ENCODE results near the gene ARHGEF9. TPM values are rescaled to one million over a fixed set of nuclear protein-coding genes. Genes with fewer than 3 reads are reported as not detected.
"Not testable (repeated sequence)": the region's sequence is repeated elsewhere in the genome, so short reads cannot be mapped to it uniquely, and the experiment has no call there.

ARHGEF9 gene
- total and polyA plus RNA-seq, 2 donors (not counting 1 experiment from before 2014, with no cell fraction given) = 11.5 to 18.5 TPM

DNA sequence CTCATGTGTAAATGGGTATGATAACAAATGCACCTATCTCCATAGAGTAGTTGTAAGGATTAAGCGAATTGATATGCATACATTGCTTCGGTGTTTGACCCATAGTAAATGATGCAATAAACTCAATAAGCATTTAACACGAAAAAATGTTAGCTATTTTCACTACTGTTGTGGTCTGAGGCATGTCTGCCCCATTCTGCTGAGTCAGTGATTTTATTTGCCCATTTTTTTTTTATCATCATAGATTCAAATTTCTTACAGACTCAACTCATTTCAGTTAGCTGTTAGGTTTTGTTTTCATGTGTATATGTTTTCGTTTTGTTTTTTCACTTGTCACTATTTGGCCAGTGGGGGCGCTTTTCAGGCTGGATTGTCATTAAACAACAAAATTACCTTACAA lies 27.8 kb upstream of the ARHGEF9 start:
- Histone ChIP-seq H3K9ac (ENCODE audit: insufficient read depth, low read length) (no peak overlapping the region), H3K79me2 (ENCODE audit: control insufficient read depth, insufficient read depth, low read length) (no peaks in the 10 kb centered on the region), H3K4me1 (ENCODE audit: control insufficient read depth, extremely low read depth, insufficient read depth, low read length) (no peaks in the 10 kb centered on the region), H3K36me3 (ENCODE audit: control insufficient read depth, insufficient read depth, low read length) (no peaks in the 10 kb centered on the region), H3K4me3 (replicated peaks in 1 of 4; ENCODE audit: control extremely low read depth in 1 of 4, insufficient read depth in 1 of 4, low read depth in 3 of 4, low read length in 4 of 4) (no peak overlapping the region), H3K27ac (ENCODE audit: insufficient read depth, low read length) (no peak overlapping the region), H3K27me3 (ENCODE audit: control insufficient read depth, insufficient read depth, low read length) (no peaks in the 10 kb centered on the region), H3K4me2 (ENCODE audit: extremely low read depth, insufficient read depth, low read length) (no peak overlapping the region), H2AFZ (ENCODE audit: low read length) (no peak overlapping the region), H3K9me3 (ENCODE audit: control insufficient read depth, insufficient read depth, low read depth, low read length) (no peaks in the 10 kb centered on the region), H4K20me1 (ENCODE audit: control insufficient read depth, extremely low read depth, insufficient read depth, low read length) (no peaks in the 10 kb centered on the region)
- DNase-seq (ENCODE audit: low read depth in 2 of 2) = no peak
- TF ChIP-seq, protein P1, sequence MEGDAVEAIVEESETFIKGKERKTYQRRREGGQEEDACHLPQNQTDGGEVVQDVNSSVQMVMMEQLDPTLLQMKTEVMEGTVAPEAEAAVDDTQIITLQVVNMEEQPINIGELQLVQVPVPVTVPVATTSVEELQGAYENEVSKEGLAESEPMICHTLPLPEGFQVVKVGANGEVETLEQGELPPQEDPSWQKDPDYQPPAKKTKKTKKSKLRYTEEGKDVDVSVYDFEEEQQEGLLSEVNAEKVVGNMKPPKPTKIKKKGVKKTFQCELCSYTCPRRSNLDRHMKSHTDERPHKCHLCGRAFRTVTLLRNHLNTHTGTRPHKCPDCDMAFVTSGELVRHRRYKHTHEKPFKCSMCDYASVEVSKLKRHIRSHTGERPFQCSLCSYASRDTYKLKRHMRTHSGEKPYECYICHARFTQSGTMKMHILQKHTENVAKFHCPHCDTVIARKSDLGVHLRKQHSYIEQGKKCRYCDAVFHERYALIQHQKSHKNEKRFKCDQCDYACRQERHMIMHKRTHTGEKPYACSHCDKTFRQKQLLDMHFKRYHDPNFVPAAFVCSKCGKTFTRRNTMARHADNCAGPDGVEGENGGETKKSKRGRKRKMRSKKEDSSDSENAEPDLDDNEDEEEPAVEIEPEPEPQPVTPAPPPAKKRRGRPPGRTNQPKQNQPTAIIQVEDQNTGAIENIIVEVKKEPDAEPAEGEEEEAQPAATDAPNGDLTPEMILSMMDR (conservative IDR thresholded peaks at IDR 0.05 in 1 of 2, IDR thresholded peaks at IDR 0.05 in 1 of 2; ENCODE audit: low read depth in 1 of 2, low read length in 2 of 2) = no peak
- TF ChIP-seq EZH2 (IDR thresholded peaks at IDR 0.05; ENCODE audit: low read length, missing control alignments) = no peak

DNA sequence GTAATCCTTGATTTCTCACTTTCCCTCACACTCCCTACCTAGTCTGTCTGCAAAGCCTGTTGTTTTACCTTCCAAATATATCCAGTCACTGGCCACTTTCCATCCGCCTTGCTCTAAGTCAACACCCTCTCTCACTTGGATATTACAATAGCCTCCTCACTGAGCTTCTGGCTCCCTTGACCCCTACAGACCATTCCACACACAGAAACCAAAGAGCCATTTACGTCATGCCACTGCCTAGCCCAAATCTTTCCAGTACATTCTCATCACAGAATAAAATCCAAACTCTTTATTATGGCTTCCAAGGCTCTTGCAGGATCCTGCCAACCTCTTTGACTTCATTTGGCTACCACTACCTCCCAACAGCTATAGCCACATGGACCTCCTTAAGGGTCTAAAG lies 25.7 kb upstream of the ARHGEF9 start:
- H3K36me3 ChIP-seq (ENCODE audit: control insufficient read depth, insufficient read depth, low read length) = no peaks in the 10 kb centered on the region
- no peak overlapping the region for H3K9ac ChIP-seq (ENCODE audit: insufficient read depth, low read length)
- H3K9me3 ChIP-seq (ENCODE audit: control insufficient read depth, insufficient read depth, low read depth, low read length) = no peaks in the 10 kb centered on the region
- H2AFZ ChIP-seq (ENCODE audit: low read length) = no peak overlapping the region
- no peaks in the 10 kb centered on the region for H3K79me2 ChIP-seq (ENCODE audit: control insufficient read depth, insufficient read depth, low read length)
- DNase-seq (ENCODE audit: low read depth in 2 of 2) = no peak
- TF ChIP-seq EZH2 (IDR thresholded peaks at IDR 0.05; ENCODE audit: low read length, missing control alignments) = no peak
- TF ChIP-seq, protein P1 (conservative IDR thresholded peaks at IDR 0.05 in 1 of 2, IDR thresholded peaks at IDR 0.05 in 1 of 2; ENCODE audit: low read depth in 1 of 2, low read length in 2 of 2) = no peak
- H3K27ac ChIP-seq (ENCODE audit: insufficient read depth, low read length) = no peak overlapping the region
- H4K20me1 ChIP-seq (ENCODE audit: control insufficient read depth, extremely low read depth, insufficient read depth, low read length) = no peaks in the 10 kb centered on the region
- H3K27me3 ChIP-seq (ENCODE audit: control insufficient read depth, insufficient read depth, low read length) = no peaks in the 10 kb centered on the region
- H3K4me2 ChIP-seq (ENCODE audit: extremely low read depth, insufficient read depth, low read length) = no peak overlapping the region
- no peak overlapping the region for H3K4me3 ChIP-seq (replicated peaks in 1 of 4; ENCODE audit: control extremely low read depth in 1 of 4, insufficient read depth in 1 of 4, low read depth in 3 of 4, low read length in 4 of 4)
- H3K4me1 ChIP-seq (ENCODE audit: control insufficient read depth, extremely low read depth, insufficient read depth, low read length) = no peaks in the 10 kb centered on the region

GRCh38 chrX:63809173-63809572 lies 24.2 kb upstream of the ARHGEF9 start:
- no peak overlapping the region for H3K4me3 ChIP-seq (replicated peaks in 1 of 4; ENCODE audit: control extremely low read depth in 1 of 4, insufficient read depth in 1 of 4, low read depth in 3 of 4, low read length in 4 of 4)
- H2AFZ ChIP-seq (ENCODE audit: low read length) = no peak overlapping the region
- no peaks in the 10 kb centered on the region for H3K9me3 ChIP-seq (ENCODE audit: control insufficient read depth, insufficient read depth, low read depth, low read length)
- H3K27me3 ChIP-seq (ENCODE audit: control insufficient read depth, insufficient read depth, low read length) = no peaks in the 10 kb centered on the region
- H3K79me2 ChIP-seq (ENCODE audit: control insufficient read depth, insufficient read depth, low read length) = no peaks in the 10 kb centered on the region
- H3K4me1 ChIP-seq (ENCODE audit: control insufficient read depth, extremely low read depth, insufficient read depth, low read length) = no peaks in the 10 kb centered on the region
- DNase-seq (ENCODE audit: low read depth in 2 of 2) = no peak
- H4K20me1 ChIP-seq (ENCODE audit: control insufficient read depth, extremely low read depth, insufficient read depth, low read length) = no peaks in the 10 kb centered on the region
- TF ChIP-seq, protein P1 (conservative IDR thresholded peaks at IDR 0.05 in 1 of 2, IDR thresholded peaks at IDR 0.05 in 1 of 2; ENCODE audit: low read depth in 1 of 2, low read length in 2 of 2) = no peak
- no peak for TF ChIP-seq EZH2 (IDR thresholded peaks at IDR 0.05; ENCODE audit: low read length, missing control alignments)
- H3K36me3 ChIP-seq (ENCODE audit: control insufficient read depth, insufficient read depth, low read length) = no peaks in the 10 kb centered on the region
- H3K4me2 ChIP-seq (ENCODE audit: extremely low read depth, insufficient read depth, low read length) = no peak overlapping the region
- no peak overlapping the region for H3K27ac ChIP-seq (ENCODE audit: insufficient read depth, low read length)
- no peak overlapping the region for H3K9ac ChIP-seq (ENCODE audit: insufficient read depth, low read length)

DNA sequence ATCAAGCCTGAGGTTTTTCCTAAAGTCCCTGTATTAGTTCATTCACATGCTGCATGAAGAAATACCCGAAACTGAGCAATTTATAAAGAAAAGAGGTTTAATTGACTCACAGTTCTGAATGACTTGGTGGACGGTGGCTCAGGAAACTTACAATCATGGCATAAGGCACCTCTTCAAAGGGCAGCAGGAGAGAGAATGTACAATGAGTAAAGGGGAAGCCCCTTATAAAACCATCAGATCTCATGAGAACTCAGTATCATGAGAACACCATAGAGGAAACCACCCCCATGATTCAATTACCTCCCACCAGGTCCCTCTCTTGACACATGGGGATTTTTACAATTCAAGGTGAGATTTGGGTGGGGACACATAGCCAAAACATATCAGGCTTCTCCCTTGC lies 10.4 kb upstream of the ARHGEF9 start:
- DNase-seq (ENCODE audit: low read depth in 2 of 2); H3K9ac ChIP-seq (ENCODE audit: insufficient read depth, low read length); H3K79me2 ChIP-seq (ENCODE audit: control insufficient read depth, insufficient read depth, low read length); H3K27ac ChIP-seq (ENCODE audit: insufficient read depth, low read length); H3K9me3 ChIP-seq (ENCODE audit: control insufficient read depth, insufficient read depth, low read depth, low read length); H4K20me1 ChIP-seq (ENCODE audit: control insufficient read depth, extremely low read depth, insufficient read depth, low read length); H3K36me3 ChIP-seq (ENCODE audit: control insufficient read depth, insufficient read depth, low read length); H3K4me3 ChIP-seq (replicated peaks in 1 of 4; ENCODE audit: control extremely low read depth in 1 of 4, insufficient read depth in 1 of 4, low read depth in 3 of 4, low read length in 4 of 4); H2AFZ ChIP-seq (ENCODE audit: low read length); H3K4me2 ChIP-seq (ENCODE audit: extremely low read depth, insufficient read depth, low read length); H3K4me1 ChIP-seq (ENCODE audit: control insufficient read depth, extremely low read depth, insufficient read depth, low read length); H3K27me3 ChIP-seq (ENCODE audit: control insufficient read depth, insufficient read depth, low read length): not testable (repeated sequence)

Measured in fibroblast of lung (primary cell).